Measurements from ENCODE around the gene PRRG2.
A peak's percentile ranks its signal among the peaks of the same experiment; 100 is the strongest.

The PRRG2 gene

GRCh38 chr19:49557641-49558325, 23.3 kb upstream of the PRRG2 start:
- no peak for DNase-seq (ENCODE audit: low spot score)

- DNase-seq (ENCODE audit: low spot score), result no peak
These were observed 22.5 kb upstream of the PRRG2 start for GRCh38 chr19:49558591-49558990.

GRCh38 chr19:49559443-49559842, 21.7 kb upstream of the PRRG2 start:
- DNase-seq (ENCODE audit: low spot score), result no peak

- DNase-seq (ENCODE audit: low spot score), result no peak
These were observed 21.2 kb upstream of the PRRG2 start for GRCh38 chr19:49559928-49560327.

GRCh38 chr19:49560358-49560900, 20.7 kb upstream of the PRRG2 start:
- no peak for DNase-seq (ENCODE audit: low spot score)

GRCh38 chr19:49564616-49565045, 16.5 kb upstream of the PRRG2 start:
- DNase-seq (ENCODE audit: low spot score), result no peak

- DNase-seq (ENCODE audit: low spot score), result no peak
These were observed 15.9 kb upstream of the PRRG2 start for GRCh38 chr19:49565261-49565660.

- no peak for DNase-seq (ENCODE audit: low spot score)
These were observed 14.8 kb upstream of the PRRG2 start for GRCh38 chr19:49566302-49566701.

- DNase-seq (ENCODE audit: low spot score), result peak; percentile 57
These were observed 13.2 kb upstream of the PRRG2 start for GRCh38 chr19:49567861-49568441.

- DNase-seq (ENCODE audit: low spot score), result peak; percentile 88
These were observed 10.8 kb upstream of the PRRG2 start for GRCh38 chr19:49570138-49570856.

GRCh38 chr19:49570997-49571676, 10.0 kb upstream of the PRRG2 start:
- no peak for DNase-seq (ENCODE audit: low spot score)

GRCh38 chr19:49573009-49573408, 8.1 kb upstream of the PRRG2 start:
- DNase-seq (ENCODE audit: low spot score), result no peak

- no peak for DNase-seq (ENCODE audit: low spot score)
These were observed 7.7 kb upstream of the PRRG2 start for GRCh38 chr19:49573425-49573824.

GRCh38 chr19:49574206-49574755, 6.8 kb upstream of the PRRG2 start:
- no peak for DNase-seq (ENCODE audit: low spot score)

GRCh38 chr19:49579193-49579592, 1.9 kb upstream of the PRRG2 start:
- no peak for DNase-seq (ENCODE audit: low spot score)

- DNase-seq (ENCODE audit: low spot score), result no peak
These were observed 1.2 kb upstream of the PRRG2 start for GRCh38 chr19:49579947-49580263.

- DNase-seq (ENCODE audit: low spot score), result peak; percentile 95
These were observed 681 bp upstream of the PRRG2 start, which contains the start of gene NOSIP for GRCh38 chr19:49580264-49581006. NOSIP (minus strand) TSS chr19:49580556; CDS start chr19:49560691, 19,865 bp downstream.

- DNase-seq (ENCODE audit: low spot score), result no peak
These were observed 2.1 kb downstream of the PRRG2 start for GRCh38 chr19:49583239-49583638.

GRCh38 chr19:49585023-49585422, 3.9 kb downstream of the PRRG2 start:
- DNase-seq (ENCODE audit: low spot score), result no peak

GRCh38 chr19:49587227-49587626, 6.1 kb downstream of the PRRG2 start:
- no peak for DNase-seq (ENCODE audit: low spot score)

GRCh38 chr19:49588365-49589122, 7.4 kb downstream of the PRRG2 start:
- no peak for DNase-seq (ENCODE audit: low spot score)

Measured in AG08395 (cell line).